Motor neuron (in vitro differentiated cells): ENCODE data around the gene GALNT1. TPM values are rescaled to one million over a fixed set of nuclear protein-coding genes. Genes with fewer than 3 reads are reported as not detected.

ENCODE experiments used
- ATAC-seq, 8 experiments: fragments of 200-7000 bp; cut with Tn5 transposase; replicated peaks in 6 of 8; 2 replicates each; pipeline ENCODE4 v1.8.0; 2021; ENCODE audit warnings: mild to moderate bottlenecking in 8 of 8, moderate library complexity in 8 of 8
- H3K27ac ChIP-seq, 2 donors: fragments of 250-450 bp; sonication (Bioruptor Pico); 2 replicates each; pipeline ENCODE4 v1.9.0; 2021; ENCODE audit warnings: antibody characterized with exemption in 2 of 2, mild to moderate bottlenecking in 2 of 2, moderate library complexity in 1 of 2
- H3K4me1 ChIP-seq, 2 donors: fragments of 250-450 bp; sonication (Bioruptor Pico); replicated peaks in 1 of 2; 2 replicates each; pipeline ENCODE4 v1.6.1; 2021; ENCODE audit warnings: antibody characterized with exemption in 2 of 2, mild to moderate bottlenecking in 2 of 2, moderate library complexity in 1 of 2
- H3K4me3 ChIP-seq, 5 donors: fragments of 250-450 bp; sonication (Bioruptor Pico); 2 replicates each; pipeline ENCODE4 v1.9.0; 2021; ENCODE audit warnings: antibody characterized with exemption in 5 of 5, mild to moderate bottlenecking in 5 of 5, moderate library complexity in 4 of 5
- WGBS, 10 experiments: fragments of 450-650 bp; shearing (Covaris generic); methylation state at CpG; one replicate each; pipeline ENCODE4 v1.0.0; 2022; 5-methylcytosine and 5-hydroxymethylcytosine counted together
- in situ Hi-C, 9 experiments: fragments of 400-800 bp; cut with MboI; loops; one replicate each; pipeline ENCODE4 v1.15.0; 2021; ENCODE audit warnings: low sequenced_read_pairs in 9 of 9, low pct_unique_long_range_greater_than_20kb in 2 of 9; ENCODE audit not compliant: unreplicated experiment in 9 of 9
- total RNA-seq, 8 experiments: library from RNA; unstranded; fragments of 300-600 nt; gene quantifications; 2 replicates each; pipeline versions ENCODE4 v1.2.3 to v1.2.4, GENCODE V29; 2022

GALNT1 gene
- total RNA-seq, 8 experiments from 2014 or later, result 29.8 to 164 (median 44.1) TPM

DNA sequence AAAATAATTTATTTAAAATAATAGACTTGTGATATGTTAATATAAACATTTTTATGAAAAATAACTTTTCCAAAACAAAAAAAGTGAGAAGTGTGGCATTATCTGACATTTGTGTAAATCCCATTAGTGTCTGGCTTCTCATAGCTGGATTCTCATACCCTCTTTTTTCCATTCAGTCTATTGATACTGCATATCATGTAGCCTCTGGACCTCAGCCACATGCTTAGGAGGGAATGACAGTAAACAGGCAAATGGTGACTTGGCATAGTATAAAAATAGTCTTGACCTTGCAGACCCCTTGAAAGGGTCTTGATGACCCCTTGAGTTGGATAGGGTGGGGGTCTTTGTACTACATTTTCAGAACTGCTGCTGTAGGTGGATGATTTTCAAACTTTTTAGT lies 29.2 kb downstream of the GALNT1 start:
- Histone ChIP-seq H3K4me1 (peaks cover 0 to 17% of the 10 kb centered on the region in 2 donors), H3K27ac (no peak overlapping the region), H3K4me3 (no peak overlapping the region)
- no peak for ATAC-seq
- in situ Hi-C loops, result no loop called here

DNA sequence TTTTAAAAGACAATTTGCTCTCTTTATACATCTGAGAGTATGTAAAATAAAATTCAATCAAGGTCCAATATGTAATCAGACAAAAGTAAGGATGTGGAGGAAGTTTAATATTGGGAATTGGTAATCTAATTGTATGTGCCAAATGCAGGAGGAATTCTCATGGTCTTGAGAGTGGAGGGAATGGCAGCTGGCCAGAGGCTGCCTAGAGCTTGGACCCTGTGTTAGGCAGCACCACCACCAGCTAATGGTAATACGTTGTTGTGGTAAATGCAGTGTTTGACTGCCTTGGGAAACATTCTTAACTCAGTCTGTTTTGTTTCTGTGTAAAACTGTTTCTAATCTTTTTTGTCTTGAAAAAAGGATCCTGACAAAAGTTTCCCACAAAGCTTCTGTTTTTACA lies 30.0 kb downstream of the GALNT1 start:
- in situ Hi-C loops, result no loop called here
- H3K27ac ChIP-seq, result no peak overlapping the region
- 40 to 80% (median 62%) methylated on average over 1 of the region's 1 CpG; no CpG with 5 or more reads in 2 of the 10 experiments for WGBS, 10 experiments
- ATAC-seq, result no peak
- H3K4me1 ChIP-seq, result peaks cover 0 to 17% of the 10 kb centered on the region in 2 donors
- no peak overlapping the region for H3K4me3 ChIP-seq

DNA sequence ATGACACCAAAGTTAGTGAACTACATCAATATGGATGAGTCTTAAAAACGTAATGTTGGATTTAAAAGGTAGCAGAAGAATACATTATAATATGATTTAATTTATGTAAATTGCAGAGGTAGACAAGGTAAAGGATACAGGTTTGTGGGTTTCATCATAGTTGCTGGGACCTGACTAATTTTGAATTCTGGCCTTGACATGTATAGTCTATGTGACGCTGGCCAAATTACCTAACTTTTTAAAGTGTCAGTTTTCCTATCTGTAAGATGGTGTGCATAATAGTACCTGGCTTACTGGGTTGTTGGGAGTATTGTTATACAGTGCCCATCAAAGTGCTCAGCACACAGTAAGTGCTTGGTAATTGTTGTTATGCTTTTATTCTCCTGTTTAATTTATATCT lies 34.5 kb downstream of the GALNT1 start:
- Histone ChIP-seq H3K4me3 (no peak overlapping the region), H3K4me1 (peaks cover 0 to 3% of the 10 kb centered on the region in 2 donors)

DNA sequence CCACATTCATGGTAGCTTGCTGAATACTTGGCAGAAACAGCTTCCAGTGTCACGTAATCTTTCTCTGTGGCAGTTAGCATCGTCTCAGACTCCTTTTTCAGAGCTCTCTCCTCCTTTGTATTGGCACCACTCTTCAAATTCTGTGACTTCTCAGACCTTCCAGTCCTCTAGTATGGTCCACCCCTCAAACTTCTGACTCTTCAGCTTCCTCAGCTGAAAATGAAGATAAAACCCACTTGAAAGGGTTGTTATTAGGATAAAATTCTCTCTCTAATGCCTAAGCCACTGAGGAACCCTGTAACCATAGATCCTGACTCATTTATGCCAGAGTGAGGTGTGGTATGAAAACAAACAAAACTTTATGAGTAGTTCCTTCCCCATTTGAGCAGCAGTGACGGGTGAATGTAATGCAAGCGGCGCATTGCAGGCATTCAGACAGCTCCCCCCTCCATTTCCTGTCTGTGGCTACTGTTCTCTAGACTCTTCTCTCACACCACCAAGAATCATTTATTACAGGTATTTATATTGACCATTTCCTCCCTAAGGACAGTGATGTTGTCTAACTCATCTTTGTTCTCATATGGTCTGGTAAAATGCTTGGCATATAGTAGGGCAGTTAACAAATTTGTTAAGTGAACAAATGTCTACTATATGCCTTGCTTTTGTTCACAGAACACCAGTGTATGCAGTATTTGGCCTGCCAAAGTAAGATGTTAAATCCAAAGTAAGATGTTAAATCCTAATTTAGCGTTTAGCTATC lies 35.3 kb downstream of the GALNT1 start:
- no peaks in the 10 kb centered on the region for H3K4me1 ChIP-seq
- in situ Hi-C loops, result no loop called here
- 29 to 83% (median 72%) methylated on average over 2 to 6 of the region's 6 CpGs; no CpG with 5 or more reads in 1 of the 10 experiments for WGBS, 10 experiments
- peak in 3 of 8 experiments; percentile 75 to 94 (median 94) for ATAC-seq
- no peak overlapping the region for H3K4me3 ChIP-seq
- no peak overlapping the region for H3K27ac ChIP-seq

More for the DNA sequence above, 34.5 kb downstream of the GALNT1 start:
- no peak for ATAC-seq
- 63 to 100% (median 89%) methylated on average over 1 to 2 of the region's 2 CpGs; no CpG with 5 or more reads in 3 of the 10 experiments for WGBS, 10 experiments
- no peak overlapping the region for H3K27ac ChIP-seq
- in situ Hi-C loops, result no loop called here

DNA sequence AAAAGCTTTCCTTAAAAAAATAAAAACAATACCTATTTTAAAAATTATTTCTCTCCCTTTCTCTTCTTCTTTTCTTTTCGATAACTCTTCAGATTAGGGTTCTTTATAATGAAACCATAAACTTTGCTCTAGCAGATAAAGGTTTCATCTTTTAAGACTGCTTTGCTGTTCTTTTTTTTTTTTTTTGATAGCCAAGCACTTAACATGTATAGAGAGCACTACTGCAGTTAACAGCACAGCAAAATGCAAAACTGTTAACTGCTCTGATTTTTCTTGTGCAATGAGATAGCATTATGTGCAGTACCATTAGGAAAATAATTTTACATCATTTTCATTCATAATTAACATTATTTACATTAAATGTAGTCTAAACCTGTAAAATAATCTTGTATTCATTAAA lies 36.3 kb downstream of the GALNT1 start:
- in situ Hi-C loops, result no loop called here
- 71 to 100% (median 97%) methylated on average over 1 of the region's 1 CpG; no CpG with 5 or more reads in 2 of the 10 experiments for WGBS, 10 experiments
- Histone ChIP-seq H3K27ac (no peak overlapping the region), H3K4me3 (no peak overlapping the region), H3K4me1 (no peaks in the 10 kb centered on the region)
- ATAC-seq, result no peak

DNA sequence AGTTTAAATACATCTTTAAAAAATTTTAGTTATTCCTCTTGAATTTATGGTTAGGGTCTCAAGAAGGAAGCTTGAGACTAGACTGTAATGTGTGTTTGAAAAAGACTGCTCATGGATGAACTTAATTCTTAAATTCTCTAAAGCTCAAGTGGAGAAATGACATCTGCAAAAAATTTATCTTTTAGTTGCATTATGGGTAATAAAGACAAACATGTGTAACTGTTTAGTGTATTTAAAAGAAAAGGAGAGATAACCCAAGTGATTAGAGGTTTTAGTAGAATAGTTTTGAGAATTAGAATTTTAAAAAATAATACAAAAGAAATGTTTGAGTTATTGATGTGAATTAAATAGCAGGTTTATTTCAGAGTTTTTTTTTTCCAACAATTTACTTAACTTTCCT lies 36.7 kb downstream of the GALNT1 start:
- no peak overlapping the region for H3K4me3 ChIP-seq
- H3K4me1 ChIP-seq, result no peaks in the 10 kb centered on the region
- H3K27ac ChIP-seq, result no peak overlapping the region
- no peak for ATAC-seq
- in situ Hi-C loops, result no loop called here

DNA sequence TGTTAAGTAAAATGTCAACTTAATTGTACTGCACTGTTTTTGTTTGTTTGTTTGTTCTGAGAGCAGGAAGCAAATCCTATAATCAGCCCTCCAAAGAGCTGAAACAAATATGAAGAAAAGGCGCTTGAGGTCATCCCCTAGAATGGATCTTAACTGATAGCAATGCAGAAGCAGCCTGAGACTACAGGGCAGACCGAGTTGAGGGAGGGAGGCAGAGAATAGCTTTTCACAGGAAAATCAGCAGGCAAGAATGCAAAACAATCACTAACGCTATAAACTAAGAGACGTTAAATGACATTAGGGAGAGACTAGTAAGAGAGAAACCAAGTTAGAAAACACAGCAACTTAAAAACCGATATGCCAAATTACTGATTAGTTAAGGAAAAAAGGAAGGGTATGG lies 37.2 kb downstream of the GALNT1 start:
- Histone ChIP-seq H3K4me1 (no peaks in the 10 kb centered on the region), H3K27ac (no peak overlapping the region), H3K4me3 (no peak overlapping the region)
- 24 to 91% (median 37%) methylated on average over 2 to 5 of the region's 5 CpGs; no CpG with 5 or more reads in 1 of the 10 experiments for WGBS, 10 experiments
- no peak for ATAC-seq
- in situ Hi-C loops, result no loop called here

DNA sequence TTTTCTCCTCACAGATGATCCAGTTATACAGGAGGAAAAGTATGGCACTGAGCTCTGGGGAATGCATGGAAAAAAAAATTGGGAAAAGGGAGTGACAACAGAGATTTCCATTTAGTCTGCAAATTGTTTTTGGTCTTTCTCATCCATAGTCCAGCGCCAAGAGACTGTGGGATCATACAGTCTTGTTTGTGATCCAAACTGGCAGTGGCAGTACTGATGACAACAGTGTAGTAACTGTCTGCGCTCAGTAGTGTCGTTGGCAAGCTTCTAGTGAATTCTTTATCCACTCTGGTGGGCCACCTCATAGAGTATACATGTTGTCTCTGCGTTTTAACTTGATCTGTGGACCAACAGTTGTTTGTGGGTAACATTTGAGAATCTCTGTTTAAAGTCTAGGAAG lies 37.9 kb downstream of the GALNT1 start:
- Histone ChIP-seq H3K4me1 (no peaks in the 10 kb centered on the region), H3K4me3 (no peak overlapping the region), H3K27ac (no peak overlapping the region)
- in situ Hi-C loops, result no loop called here
- 0 to 100% (median 81%) methylated on average over 1 to 4 of the region's 4 CpGs for WGBS, 10 experiments
- ATAC-seq, result peak in 1 of 8 experiments; percentile 7

DNA sequence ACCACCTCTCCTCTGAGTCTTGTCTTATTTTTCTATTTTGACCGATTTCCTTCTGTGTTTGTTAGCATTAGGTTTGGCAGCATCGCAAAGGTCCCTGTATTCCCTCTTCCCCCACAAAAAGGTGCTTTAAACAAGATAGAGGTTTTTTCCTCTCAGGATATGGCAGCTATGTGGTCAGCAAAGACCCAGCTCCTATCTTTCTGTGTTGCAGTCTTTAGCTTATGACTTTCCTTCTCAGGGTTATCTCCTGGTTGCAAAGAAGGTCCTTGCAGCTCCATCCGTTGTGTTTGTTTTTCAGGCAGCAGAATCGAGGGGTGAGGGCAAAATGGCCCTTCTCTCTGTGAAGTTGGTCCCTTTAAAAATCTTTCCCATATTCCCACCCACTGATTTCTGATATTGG lies 38.4 kb downstream of the GALNT1 start:
- in situ Hi-C loops, result no loop called here
- no peak for ATAC-seq
- WGBS, 10 experiments, result 48 to 93% (median 80%) methylated on average over 2 to 4 of the region's 4 CpGs; no CpG with 5 or more reads in 1 of the 10 experiments
- Histone ChIP-seq H3K27ac (no peak overlapping the region), H3K4me1 (no peaks in the 10 kb centered on the region), H3K4me3 (no peak overlapping the region)

DNA sequence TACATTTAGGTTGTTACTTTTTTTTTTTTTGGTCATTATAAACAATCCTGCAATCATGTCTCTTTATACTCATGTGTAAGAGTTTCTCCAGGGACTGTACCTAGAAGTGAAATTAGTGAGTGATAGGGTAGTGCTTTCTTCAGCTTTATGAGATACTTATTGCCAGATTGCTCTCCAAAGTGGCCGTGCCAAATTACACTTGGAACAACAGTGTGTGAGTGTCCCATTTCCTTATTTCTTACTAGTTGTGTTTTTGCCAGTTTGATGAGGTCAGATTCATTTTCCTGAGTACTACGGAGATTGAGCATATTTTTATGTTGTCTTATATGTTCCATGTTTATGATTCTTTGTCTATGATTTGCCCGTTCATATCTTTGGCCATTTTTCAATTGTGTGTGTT lies 39.2 kb downstream of the GALNT1 start:
- 17 to 100% (median 94%) methylated on average over 1 to 3 of the region's 3 CpGs; no CpG with 5 or more reads in 1 of the 10 experiments for WGBS, 10 experiments
- in situ Hi-C loops, result no loop called here
- no peaks in the 10 kb centered on the region for H3K4me1 ChIP-seq
- no peak overlapping the region for H3K27ac ChIP-seq
- no peak for ATAC-seq
- no peak overlapping the region for H3K4me3 ChIP-seq

DNA sequence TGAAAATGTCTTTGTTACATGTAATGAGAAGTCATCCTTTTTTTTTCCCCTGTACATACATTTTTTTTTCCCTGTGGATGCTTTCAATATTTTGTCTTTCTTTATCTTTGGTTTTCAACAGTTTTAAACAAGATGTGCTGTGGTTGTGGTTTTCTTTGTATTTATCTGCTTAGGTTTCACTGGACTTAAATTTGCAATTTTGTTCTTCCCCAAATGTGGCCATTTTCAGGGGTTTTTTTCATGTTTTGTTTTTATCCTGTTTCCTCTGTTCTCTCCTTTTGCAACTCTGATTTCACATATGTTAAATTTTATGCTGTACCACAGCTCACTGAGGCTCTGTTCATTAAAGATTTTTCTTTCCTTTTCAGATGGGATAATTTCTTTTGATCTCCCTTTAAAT lies 41.7 kb downstream of the GALNT1 start:
- H3K27ac ChIP-seq, result no peak overlapping the region
- in situ Hi-C loops, result no loop called here
- no peak for ATAC-seq
- H3K4me3 ChIP-seq, result no peak overlapping the region
- no peaks in the 10 kb centered on the region for H3K4me1 ChIP-seq

DNA sequence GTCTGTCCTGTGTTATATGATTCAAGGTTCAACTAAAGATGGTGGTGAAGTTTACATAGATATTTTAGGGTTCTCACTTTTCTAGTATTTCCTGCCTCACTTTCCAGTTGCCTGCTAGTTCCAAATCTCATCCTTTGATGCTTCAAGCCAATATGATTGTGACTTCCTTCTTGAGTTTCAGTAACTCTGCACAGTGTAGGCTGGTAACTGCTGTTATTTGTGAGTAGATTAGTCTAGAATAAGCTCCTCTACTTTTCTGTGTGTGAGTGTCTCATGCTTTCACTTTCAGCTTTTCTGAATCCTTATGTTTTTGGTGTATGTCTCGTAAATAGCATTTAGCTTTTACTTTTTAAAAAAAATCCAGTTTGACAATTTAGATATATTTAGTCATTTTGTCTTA lies 42.6 kb downstream of the GALNT1 start:
- Histone ChIP-seq H3K27ac (no peak overlapping the region), H3K4me1 (no peaks in the 10 kb centered on the region), H3K4me3 (no peak overlapping the region)
- WGBS, 10 experiments, result 94 to 100% (median 100%) methylated on average over 1 of the region's 1 CpG; no CpG with 5 or more reads in 1 of the 10 experiments
- in situ Hi-C loops, result no loop called here
- ATAC-seq, result no peak

DNA sequence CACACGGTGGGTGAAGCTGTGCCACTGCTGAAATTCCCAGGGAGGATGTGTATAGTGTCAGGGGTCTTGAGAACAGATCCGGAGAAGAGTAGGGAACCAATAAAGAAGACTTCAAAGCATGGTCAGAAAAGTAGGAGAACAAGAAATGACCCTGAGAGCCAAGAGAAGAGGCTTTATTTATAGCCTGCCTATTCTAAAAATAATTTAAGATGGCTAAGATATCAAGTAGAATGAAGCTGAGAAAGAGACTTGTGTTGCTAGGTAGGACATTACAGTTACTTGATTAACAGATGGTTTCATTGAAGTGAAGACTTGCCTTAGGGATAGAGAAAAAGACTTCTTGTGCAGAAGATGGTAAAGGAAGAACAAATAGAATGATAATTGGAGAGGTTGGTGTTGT lies 43.7 kb downstream of the GALNT1 start:
- WGBS, 10 experiments, result 83 to 100% (median 100%) methylated on average over 1 to 2 of the region's 2 CpGs
- in situ Hi-C loops, result no loop called here
- no peak overlapping the region for H3K4me3 ChIP-seq
- H3K4me1 ChIP-seq, result no peaks in the 10 kb centered on the region
- no peak overlapping the region for H3K27ac ChIP-seq
- no peak for ATAC-seq

DNA sequence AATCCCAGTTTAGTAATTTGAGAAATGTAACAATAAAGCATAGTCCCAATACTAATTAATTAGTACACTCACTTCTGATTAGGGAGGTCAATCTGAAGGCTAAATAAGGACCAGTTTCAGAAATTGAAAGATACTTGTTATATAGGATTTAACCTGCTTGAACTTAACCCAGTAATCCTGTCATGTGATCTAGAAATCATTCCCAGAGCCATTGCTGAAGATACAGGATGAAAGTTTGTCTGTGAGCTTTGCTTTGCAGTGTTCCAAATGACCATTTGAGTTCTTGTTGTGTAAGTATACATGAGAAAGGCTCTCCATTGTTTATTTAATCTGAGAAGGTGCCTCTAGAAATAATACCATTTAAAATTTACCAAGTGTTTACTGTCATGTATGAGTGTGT lies 52.2 kb downstream of the GALNT1 start:
- Histone ChIP-seq H3K4me1 (no peaks in the 10 kb centered on the region), H3K4me3 (no peak overlapping the region), H3K27ac (no peak overlapping the region)
- in situ Hi-C loops, result no loop called here
- ATAC-seq, result no peak
